HepG2 (cell line): ENCODE results near the gene WDR5B. TPM values are rescaled to one million over a fixed set of nuclear protein-coding genes. Genes with fewer than 3 reads are reported as not detected.

Source experiments
- BRCA1 ChIP-seq: sonication (generic); formaldehyde crosslinking; IDR thresholded peaks from 2 replicates; pipeline ENCODE4 v1.4.0; 2020; ENCODE audit warnings: missing genetic modification reagents
- CHCHD3 ChIP-seq: sonication (generic); formaldehyde crosslinking; IDR thresholded peaks from 2 replicates; pipeline ENCODE4 v1.8.0; 2022; ENCODE audit warnings: mild to moderate bottlenecking, missing genetic modification reagents, moderate library complexity
- DPF2 ChIP-seq: sonication (generic); formaldehyde crosslinking; IDR thresholded peaks from 2 replicates; pipeline ENCODE4 v1.4.0; 2020; ENCODE audit warnings: mild to moderate bottlenecking, low read depth, missing genetic modification reagents, borderline replicate concordance
- IKZF4 ChIP-seq: sonication (generic); formaldehyde crosslinking; IDR thresholded peaks from 2 replicates; pipeline ENCODE4 v1.5.1; 2020; ENCODE audit warnings: borderline replicate concordance, mild to moderate bottlenecking, low read depth, missing genetic modification reagents; ENCODE audit errors: not compliant biosample characterization
- KLF9 ChIP-seq: IDR thresholded peaks from 2 replicates; pipeline ENCODE4 v1.6.1; 2016; ENCODE audit warnings: low read depth
- NFE2L1 ChIP-seq: sonication (generic); formaldehyde crosslinking; IDR thresholded peaks from 2 replicates; pipeline ENCODE4 v1.4.0; 2020; ENCODE audit warnings: missing genetic modification reagents, mild to moderate bottlenecking, borderline replicate concordance
- NR2F1 ChIP-seq, 2 experiments: fragments of 450-650 bp in 1 of 2; formaldehyde crosslinking in 1 of 2; IDR thresholded peaks; 2 replicates each; pipeline versions ENCODE4 v1.5.0 to v1.6.1; 2016 to 2020; ENCODE audit warnings: mild to moderate bottlenecking in 1 of 2, missing compliant biosample characterization in 1 of 2, missing genetic modification reagents in 1 of 2, moderate library complexity in 1 of 2
- PCBP2 ChIP-seq: fragments of 200-400 bp; formaldehyde crosslinking; optimal IDR thresholded peaks from 2 replicates; pipeline ENCODE3; 2018; ENCODE audit warnings: low read length, low read depth; ENCODE audit not compliant: poor library complexity, severe bottlenecking
- SCMH1 ChIP-seq: sonication (generic); formaldehyde crosslinking; IDR thresholded peaks from 2 replicates; pipeline ENCODE4 v1.9.0; 2021; ENCODE audit warnings: missing genetic modification reagents, mild to moderate bottlenecking, borderline replicate concordance
- TFE3 ChIP-seq: IDR thresholded peaks from 2 replicates; pipeline ENCODE4 v1.6.1; 2016
- ZBTB46 ChIP-seq: sonication (generic); formaldehyde crosslinking; IDR thresholded peaks from 2 replicates; pipeline ENCODE4 v1.4.0; 2020; ENCODE audit warnings: mild to moderate bottlenecking, missing genetic modification reagents, borderline replicate concordance
- ZFP91 ChIP-seq: sonication (generic); formaldehyde crosslinking; IDR thresholded peaks from 2 replicates; pipeline ENCODE4 v1.9.0; 2022; ENCODE audit warnings: missing genetic modification reagents, mild to moderate bottlenecking, borderline replicate concordance
- ZFX ChIP-seq: sonication (generic); formaldehyde crosslinking; IDR thresholded peaks from 2 replicates; pipeline ENCODE4 v1.4.0; 2020; ENCODE audit warnings: mild to moderate bottlenecking, low read depth, missing genetic modification reagents, moderate library complexity
- ZNF512B ChIP-seq: sonication (generic); formaldehyde crosslinking; IDR thresholded peaks from 2 replicates; pipeline ENCODE4 v1.5.1; 2020; ENCODE audit warnings: missing genetic modification reagents, mild to moderate bottlenecking, borderline replicate concordance
- ZNF652 ChIP-seq: IDR thresholded peaks from 2 replicates; pipeline ENCODE4 v1.6.1; 2016; ENCODE audit warnings: low read depth, borderline replicate concordance
- ZNF839 ChIP-seq: sonication (generic); formaldehyde crosslinking; IDR thresholded peaks from 2 replicates; pipeline ENCODE4 v1.4.0; 2020; ENCODE audit warnings: missing genetic modification reagents, mild to moderate bottlenecking, borderline replicate concordance
- ZSCAN12 ChIP-seq: sonication (generic); formaldehyde crosslinking; IDR thresholded peaks from 2 replicates; pipeline ENCODE4 v1.9.0; 2021; ENCODE audit warnings: mild to moderate bottlenecking, missing genetic modification reagents
- polyA plus RNA-seq, 8 experiments: library from polyadenylated mRNA; depleted of rRNA in 3 of 8; stranded (reverse) in 7 of 8; unstranded in 1 of 8; fragments of >200 nt; fragmentation: Illumina TruSeq in 4 of 8; extraction: Trizol in 4 of 8; gene quantifications; 2 replicates each; pipeline versions ENCODE4 v1.2.1 to v1.2.3, GENCODE V29; 2011 to 2016; ENCODE audit warnings: low read depth in 4 of 8, missing spikeins in 1 of 8, mixed read lengths in 1 of 8; ENCODE audit not compliant: insufficient read depth in 1 of 8
- total RNA-seq, 5 experiments: library from RNA; depleted of rRNA; stranded (reverse); fragments of >200 nt; fragmentation: Illumina TruSeq; extraction: Trizol; gene quantifications; 2 replicates each; pipeline ENCODE4 v1.2.3, GENCODE V29; 2016; ENCODE audit warnings: low read depth in 1 of 5

WDR5B gene
- total and polyA plus RNA-seq, 2 of the 13 experiments (the other 11 are each of a cell fraction or from before 2014, with no cell fraction given): 2.5 to 3.6 TPM

- TF ChIP-seq PCBP2: no peak
- TF ChIP-seq IKZF4 (CRISPR knock-in tag): peak; percentile 49
- peak; percentile 76 for TF ChIP-seq TFE3 (CRISPR knock-in tag)
- TF ChIP-seq NFE2L1 (CRISPR knock-in tag): no peak
- TF ChIP-seq NR2F1 (CRISPR knock-in tag; IDR thresholded peaks at IDR 0.05): peak in 1 of 2 experiments; percentile 41; a peak in 1 of 4 replicates
- TF ChIP-seq KLF9: peak; percentile 80
- no peak for TF ChIP-seq DPF2 (CRISPR knock-in tag)
- peak; percentile 94 for TF ChIP-seq ZFP91 (CRISPR knock-in tag)
- peak; percentile 93; the same call in 1 of the 2 replicates for TF ChIP-seq ZBTB46 (CRISPR knock-in tag)
- peak; percentile 75; the same call in 1 of the 2 replicates for TF ChIP-seq BRCA1
- TF ChIP-seq SCMH1 (CRISPR knock-in tag): no peak
- peak; percentile 94 for TF ChIP-seq ZSCAN12
- no peak; the same call in 1 of the 2 replicates for TF ChIP-seq ZNF512B (CRISPR knock-in tag)
- TF ChIP-seq ZNF652 (CRISPR knock-in tag): no peak
- peak; percentile 86 for TF ChIP-seq ZFX (CRISPR knock-in tag)
- no peak for TF ChIP-seq CHCHD3
- no peak for TF ChIP-seq ZNF839
Observed at GRCh38 chr3:122383771-122384697, 31.8 kb downstream of the WDR5B start, which contains the start of gene FAM162A (continued).
